K562 (cell line): ENCODE data around the gene CHSY1.

Experiments
- ARID3A ChIP-seq: IDR thresholded peaks from 2 replicates; pipeline ENCODE4 v1.6.1; 2012; ENCODE audit warnings: low read depth, low read length, improper control_type of control experiment, borderline replicate concordance
- CHD1 ChIP-seq: fragments of 200-600 bp; sonication (generic); IDR thresholded peaks from one replicate; pipeline ENCODE4 v1.6.1; 2012; ENCODE audit warnings: mild to moderate bottlenecking, moderate library complexity, low read length, inconsistent platforms
- CREB1 ChIP-seq, 2 experiments: sonication (generic) in 1 of 2; formaldehyde crosslinking in 1 of 2; IDR thresholded peaks; 2 replicates each; pipeline versions ENCODE4 v1.6.1 to v1.8.0; 2012 to 2022; ENCODE audit warnings: inconsistent platforms in 1 of 2, mild to moderate bottlenecking in 1 of 2, missing genetic modification reagents in 1 of 2, moderate library complexity in 1 of 2
- CTCF ChIP-seq, 3 experiments: IDR thresholded peaks in 2 of 3; conservative IDR thresholded peaks in 1 of 3; 2 replicates each; pipeline ENCODE4 v1.5.1; 2011 to 2012; ENCODE audit warnings: low read length in 3 of 3, mild to moderate bottlenecking in 3 of 3, control low read depth in 2 of 3, improper control_type of control experiment in 1 of 3, inconsistent platforms in 1 of 3, low read depth in 1 of 3, mixed read lengths in 1 of 3, moderate library complexity in 1 of 3; ENCODE audit not compliant: insufficient read depth in 2 of 3
- DLX4 ChIP-seq: fragments of 250-450 bp; sonication (Bioruptor Pico); IDR thresholded peaks from 2 replicates; pipeline ENCODE4 v1.6.1; 2021; ENCODE audit warnings: mild to moderate bottlenecking
- FOXJ3 ChIP-seq: sonication (generic); formaldehyde crosslinking; IDR thresholded peaks from 2 replicates; pipeline ENCODE4 v1.4.0; 2020; ENCODE audit warnings: mild to moderate bottlenecking, missing genetic modification reagents
- JUN ChIP-seq, 2 experiments: sonication (generic) in 1 of 2; formaldehyde crosslinking in 1 of 2; IDR thresholded peaks; 2 replicates each; pipeline versions ENCODE4 v1.6.1 to v1.8.0; 2012 to 2022; ENCODE audit warnings: borderline replicate concordance in 2 of 2, mild to moderate bottlenecking in 2 of 2, improper control_type of control experiment in 1 of 2, low read depth in 1 of 2, low read length in 1 of 2, missing genetic modification reagents in 1 of 2
- POLR2A ChIP-seq: fragments of 450-650 bp; conservative IDR thresholded peaks from 2 replicates; pipeline ENCODE4 v1.6.1; 2016
- PRDM10 ChIP-seq: fragments of 450-650 bp; IDR thresholded peaks from 2 replicates; pipeline ENCODE4 v1.6.1; 2018; ENCODE audit not compliant: partially characterized antibody
- RERE ChIP-seq: sonication (generic); formaldehyde crosslinking; IDR thresholded peaks from 2 replicates; pipeline ENCODE4 v1.8.0; 2023; ENCODE audit warnings: missing genetic modification reagents, mild to moderate bottlenecking, borderline replicate concordance
- RFX5 ChIP-seq: IDR thresholded peaks from 2 replicates; pipeline ENCODE4 v1.6.1; 2011; ENCODE audit warnings: low read depth, mild to moderate bottlenecking, improper control_type of control experiment, low read length
- UBTF ChIP-seq, 2 experiments: IDR thresholded peaks; 2 replicates each; pipeline ENCODE4 v1.6.1; 2012; ENCODE audit warnings: improper control_type of control experiment in 2 of 2, low read depth in 2 of 2, low read length in 2 of 2, borderline replicate concordance in 1 of 2
- ZNF431 ChIP-seq: sonication (generic); formaldehyde crosslinking; IDR thresholded peaks from 2 replicates; pipeline ENCODE4 v1.8.0; 2022; ENCODE audit warnings: mild to moderate bottlenecking, missing genetic modification reagents

- no peak for TF ChIP-seq CTCF (IDR thresholded peaks at IDR 0.05 in 2 of 3, conservative IDR thresholded peaks at IDR 0.05 in 1 of 3; ENCODE audit: insufficient read depth in 2 of 3, low read depth in 1 of 3, low read length in 3 of 3)
- no peak for TF ChIP-seq POLR2A
- no peak for TF ChIP-seq FOXJ3 (CRISPR knock-in tag)
- TF ChIP-seq UBTF (IDR thresholded peaks at IDR 0.05; ENCODE audit: borderline replicate concordance in 1 of 2, low read depth in 2 of 2, low read length in 2 of 2), result no peak
- no peak for TF ChIP-seq RFX5
- no peak for TF ChIP-seq ZNF431 (CRISPR knock-in tag)
- TF ChIP-seq JUN (IDR thresholded peaks at IDR 0.05; ENCODE audit: borderline replicate concordance, low read depth, low read length), result no peak
- TF ChIP-seq JUN (CRISPR knock-in tag; IDR thresholded peaks at IDR 0.05; ENCODE audit: borderline replicate concordance), result no peak
- TF ChIP-seq PRDM10, result no peak
- no peak for TF ChIP-seq DLX4 (CRISPR knock-in tag)
- TF ChIP-seq ARID3A, result no peak
- no peak for TF ChIP-seq RERE
- TF ChIP-seq CREB1 (IDR thresholded peaks at IDR 0.05), result no peak
- TF ChIP-seq CREB1 (CRISPR knock-in tag; IDR thresholded peaks at IDR 0.05), result no peak
- no peak for TF ChIP-seq CHD1
Observed at GRCh38 chr15:101243420-101243819, 8.4 kb downstream of the CHSY1 start.
